ENCODE data around the gene MATN1. TPM values are rescaled to one million over a fixed set of nuclear protein-coding genes. Genes with fewer than 3 reads are reported as not detected.

Gene MATN1
- total RNA-seq, 2 donors from 2014 or later: not detected

DNA sequence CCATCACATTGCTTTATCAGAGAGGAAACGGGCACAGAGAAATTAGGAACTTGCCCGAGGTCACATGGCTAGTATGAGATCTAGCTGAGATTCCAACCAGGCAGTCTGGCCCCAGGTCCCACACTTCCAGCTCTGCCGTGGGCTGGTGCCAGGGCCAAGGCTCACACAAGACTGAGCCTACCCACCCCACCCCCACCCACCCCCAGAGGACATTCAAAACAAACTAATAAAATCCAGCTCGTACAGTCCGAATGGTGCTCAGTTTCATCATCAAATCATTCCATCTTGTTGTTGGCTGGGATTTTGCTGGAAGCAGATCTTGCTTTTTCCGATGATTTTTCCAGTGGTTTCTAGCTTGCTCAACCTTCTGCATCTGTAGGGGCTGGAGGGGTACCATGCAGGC lies 27.9 kb downstream of the MATN1 start:
- H3K4me1 ChIP-seq (ENCODE audit: control insufficient read depth, insufficient read depth, low read length): peaks cover 21% of the 10 kb centered on the region

DNA sequence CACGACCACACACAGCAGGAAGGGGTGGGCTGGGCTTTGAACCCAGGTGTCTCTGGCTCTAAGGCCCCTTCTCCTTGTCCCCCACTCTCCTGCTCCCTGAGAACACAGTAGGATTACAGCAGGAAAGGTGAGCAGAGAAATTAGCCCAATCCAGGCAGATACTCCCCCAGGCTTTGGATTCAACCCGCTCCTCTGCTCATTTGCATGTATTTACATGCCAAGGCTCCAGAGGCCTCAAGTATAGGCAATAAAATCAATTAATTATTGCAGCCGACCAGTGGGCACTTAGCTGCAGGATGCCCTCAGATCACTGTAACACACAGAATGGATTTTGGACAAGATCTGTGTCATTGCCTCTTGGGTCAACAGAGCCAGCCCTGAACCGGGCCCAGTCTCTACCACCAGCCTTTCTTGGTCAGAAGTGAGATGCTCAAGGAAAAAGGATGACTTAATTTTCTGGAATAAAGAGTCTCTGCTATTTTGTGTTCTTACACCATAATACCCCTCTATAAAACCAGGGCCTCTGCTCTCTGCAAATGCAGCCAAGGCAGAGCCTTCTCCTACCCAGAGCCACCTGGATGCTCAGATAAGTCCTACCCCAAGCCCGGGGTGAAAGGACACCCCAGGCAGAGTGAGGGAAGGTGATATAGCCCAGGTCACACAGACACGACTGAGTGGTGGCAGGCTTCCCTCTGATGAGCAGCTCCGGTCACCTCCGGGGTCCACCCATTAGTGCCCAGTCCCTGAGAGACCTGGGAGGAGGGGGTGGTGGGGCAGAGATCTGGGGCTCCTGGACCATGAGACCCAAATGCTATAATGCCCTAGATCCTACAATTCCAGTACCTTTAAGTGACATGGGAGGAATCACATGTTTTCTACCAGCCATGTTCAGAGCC lies 28.9 kb downstream of the MATN1 start:
- H3K9me3 Mint-ChIP-seq: no peaks in the 10 kb centered on the region
- 83 to 88% methylated on average over 4 to 8 of the region's 8 CpGs for WGBS, 2 experiments (ENCODE audit: insufficient coverage in 1 of 2, insufficient read length in 1 of 2)

More for the DNA sequence above, 27.9 kb downstream of the MATN1 start:
- peaks cover 30% of the 10 kb centered on the region for H3K4me1 Mint-ChIP-seq
- Histone ChIP-seq H3K9ac (ENCODE audit: extremely low read depth, low read length, poor library complexity, severe bottlenecking) (no peak overlapping the region), H3K27ac (ENCODE audit: low read depth, low read length) (no peak overlapping the region), H3K27me3 (ENCODE audit: control insufficient read depth, insufficient read depth, low read length, poor library complexity, severe bottlenecking) (no peaks in the 10 kb centered on the region), H3K36me3 (ENCODE audit: control insufficient read depth, insufficient read depth, low read length) (no peaks in the 10 kb centered on the region), H3K9me3 (ENCODE audit: control insufficient read depth, low read length) (no peaks in the 10 kb centered on the region), H3K4me3 (ENCODE audit: low read length) (no peak overlapping the region)
- no peaks in the 10 kb centered on the region for H3K27me3 Mint-ChIP-seq (ENCODE audit: insufficient read depth)
- H3K36me3 Mint-ChIP-seq (ENCODE audit: low read depth): no peaks in the 10 kb centered on the region
- TF ChIP-seq, protein P1, sequence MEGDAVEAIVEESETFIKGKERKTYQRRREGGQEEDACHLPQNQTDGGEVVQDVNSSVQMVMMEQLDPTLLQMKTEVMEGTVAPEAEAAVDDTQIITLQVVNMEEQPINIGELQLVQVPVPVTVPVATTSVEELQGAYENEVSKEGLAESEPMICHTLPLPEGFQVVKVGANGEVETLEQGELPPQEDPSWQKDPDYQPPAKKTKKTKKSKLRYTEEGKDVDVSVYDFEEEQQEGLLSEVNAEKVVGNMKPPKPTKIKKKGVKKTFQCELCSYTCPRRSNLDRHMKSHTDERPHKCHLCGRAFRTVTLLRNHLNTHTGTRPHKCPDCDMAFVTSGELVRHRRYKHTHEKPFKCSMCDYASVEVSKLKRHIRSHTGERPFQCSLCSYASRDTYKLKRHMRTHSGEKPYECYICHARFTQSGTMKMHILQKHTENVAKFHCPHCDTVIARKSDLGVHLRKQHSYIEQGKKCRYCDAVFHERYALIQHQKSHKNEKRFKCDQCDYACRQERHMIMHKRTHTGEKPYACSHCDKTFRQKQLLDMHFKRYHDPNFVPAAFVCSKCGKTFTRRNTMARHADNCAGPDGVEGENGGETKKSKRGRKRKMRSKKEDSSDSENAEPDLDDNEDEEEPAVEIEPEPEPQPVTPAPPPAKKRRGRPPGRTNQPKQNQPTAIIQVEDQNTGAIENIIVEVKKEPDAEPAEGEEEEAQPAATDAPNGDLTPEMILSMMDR (conservative IDR thresholded peaks at IDR 0.05): no peak
- H3K4me3 Mint-ChIP-seq: no peak overlapping the region
- no peaks in the 10 kb centered on the region for H3K9me3 Mint-ChIP-seq
- H3K27ac Mint-ChIP-seq: no peak overlapping the region
- WGBS, 2 experiments (ENCODE audit: insufficient coverage in 1 of 2, insufficient read length in 1 of 2): 95 to 98% methylated on average over 5 to 6 of the region's 6 CpGs
- DNase-seq: no peak

DNA sequence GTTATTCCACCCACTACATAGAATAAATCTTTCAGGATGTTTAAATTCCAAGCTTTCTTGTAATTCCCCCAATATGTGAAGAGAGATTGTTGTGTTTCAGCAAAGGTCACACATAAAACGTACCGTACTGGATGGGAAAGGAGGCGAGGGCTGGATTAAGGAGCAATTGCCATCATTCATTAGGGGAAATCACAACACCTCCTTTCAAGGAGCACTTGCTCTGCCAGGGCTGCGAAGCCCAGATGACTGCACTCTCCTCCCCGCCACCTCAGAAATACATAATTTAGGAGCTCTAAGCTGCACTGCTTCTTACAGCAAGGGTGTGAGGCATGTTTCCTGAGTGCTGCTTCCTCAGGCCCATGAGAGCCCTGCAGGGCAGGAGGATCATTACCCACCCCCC lies 29.6 kb downstream of the MATN1 start:
- H3K36me3 Mint-ChIP-seq (ENCODE audit: low read depth): no peaks in the 10 kb centered on the region
- no peak overlapping the region for H3K9ac ChIP-seq (ENCODE audit: extremely low read depth, low read length, poor library complexity, severe bottlenecking)
- peaks cover 45% of the 10 kb centered on the region for H3K4me1 Mint-ChIP-seq
- H3K4me3 Mint-ChIP-seq: no peak overlapping the region
- no peaks in the 10 kb centered on the region for H3K9me3 ChIP-seq (ENCODE audit: control insufficient read depth, low read length)
- no peaks in the 10 kb centered on the region for H3K36me3 ChIP-seq (ENCODE audit: control insufficient read depth, insufficient read depth, low read length)
- no peak overlapping the region for H3K27ac Mint-ChIP-seq
- no peaks in the 10 kb centered on the region for H3K27me3 ChIP-seq (ENCODE audit: control insufficient read depth, insufficient read depth, low read length, poor library complexity, severe bottlenecking)
- no peak overlapping the region for H3K4me3 ChIP-seq (ENCODE audit: low read length)
- no peaks in the 10 kb centered on the region for H3K27me3 Mint-ChIP-seq (ENCODE audit: insufficient read depth)
- no peak for DNase-seq
- TF ChIP-seq, protein P1 (conservative IDR thresholded peaks at IDR 0.05): no peak
- no peak overlapping the region for H3K27ac ChIP-seq (ENCODE audit: low read depth, low read length)
- H3K9me3 Mint-ChIP-seq: no peaks in the 10 kb centered on the region
- WGBS, 2 experiments (ENCODE audit: insufficient coverage in 1 of 2, insufficient read length in 1 of 2): 91 to 95% methylated on average over 3 to 5 of the region's 5 CpGs
- H3K4me1 ChIP-seq (ENCODE audit: control insufficient read depth, insufficient read depth, low read length): peaks cover 29% of the 10 kb centered on the region

More for the DNA sequence above, 28.9 kb downstream of the MATN1 start:
- TF ChIP-seq, protein P1 (conservative IDR thresholded peaks at IDR 0.05): no peak
- Histone ChIP-seq H3K9ac (ENCODE audit: extremely low read depth, low read length, poor library complexity, severe bottlenecking) (no peak overlapping the region), H3K27ac (ENCODE audit: low read depth, low read length) (no peak overlapping the region), H3K27me3 (ENCODE audit: control insufficient read depth, insufficient read depth, low read length, poor library complexity, severe bottlenecking) (no peaks in the 10 kb centered on the region), H3K4me1 (ENCODE audit: control insufficient read depth, insufficient read depth, low read length) (peaks cover 22% of the 10 kb centered on the region), H3K9me3 (ENCODE audit: control insufficient read depth, low read length) (no peaks in the 10 kb centered on the region), H3K36me3 (ENCODE audit: control insufficient read depth, insufficient read depth, low read length) (no peaks in the 10 kb centered on the region), H3K4me3 (ENCODE audit: low read length) (no peak overlapping the region)
- Mint-ChIP-seq H3K4me1 (peaks cover 38% of the 10 kb centered on the region), H3K27ac (no peak overlapping the region), H3K27me3 (ENCODE audit: insufficient read depth) (no peaks in the 10 kb centered on the region), H3K4me3 (no peak overlapping the region), H3K36me3 (ENCODE audit: low read depth) (no peaks in the 10 kb centered on the region)
- no peak for DNase-seq
